Breast epithelium (tissue), 3 donors: ENCODE results near the gene SUFU.

Experiments used
- POLR2A ChIP-seq: fragments of 450-650 bp; IDR thresholded peaks from one replicate; pipeline ENCODE4 v1.6.1; 2016; ENCODE audit warnings: antibody characterized with exemption, mild to moderate bottlenecking, moderate library complexity
- POLR2AphosphoS5 ChIP-seq, 3 donors: sonication (generic); formaldehyde crosslinking; IDR thresholded peaks; one replicate each; pipeline ENCODE4 v1.6.1; 2017; ENCODE audit warnings: antibody characterized with exemption in 3 of 3
- TF ChIP-seq, protein P1 (sequence below), 3 donors: fragments of 450-650 bp; IDR thresholded peaks; one replicate each; pipeline ENCODE4 v1.5.1; 2016 to 2017; ENCODE audit warnings: antibody characterized with exemption in 3 of 3, mild to moderate bottlenecking in 3 of 3, moderate library complexity in 3 of 3

DNA sequence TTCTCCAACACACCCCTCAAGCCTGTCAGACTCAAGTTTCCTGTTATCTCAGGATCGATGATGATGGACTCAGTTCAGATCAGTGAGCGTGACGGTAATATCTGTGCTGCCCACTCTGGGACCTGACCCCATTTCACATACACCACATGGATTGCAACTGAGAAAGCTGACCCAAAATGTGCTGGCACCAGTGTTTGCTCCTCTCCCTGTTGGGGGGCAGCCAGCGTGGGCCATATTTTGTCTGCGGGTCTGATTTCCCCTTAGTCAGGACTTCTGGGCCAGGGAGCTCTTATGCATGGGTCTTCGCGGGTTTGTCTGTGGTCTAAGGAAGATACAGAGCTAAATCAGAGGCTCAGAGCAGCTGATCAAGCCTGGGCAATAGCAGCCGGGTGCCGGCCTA is 97.9 kb downstream of the SUFU start:
- TF ChIP-seq, protein P1, sequence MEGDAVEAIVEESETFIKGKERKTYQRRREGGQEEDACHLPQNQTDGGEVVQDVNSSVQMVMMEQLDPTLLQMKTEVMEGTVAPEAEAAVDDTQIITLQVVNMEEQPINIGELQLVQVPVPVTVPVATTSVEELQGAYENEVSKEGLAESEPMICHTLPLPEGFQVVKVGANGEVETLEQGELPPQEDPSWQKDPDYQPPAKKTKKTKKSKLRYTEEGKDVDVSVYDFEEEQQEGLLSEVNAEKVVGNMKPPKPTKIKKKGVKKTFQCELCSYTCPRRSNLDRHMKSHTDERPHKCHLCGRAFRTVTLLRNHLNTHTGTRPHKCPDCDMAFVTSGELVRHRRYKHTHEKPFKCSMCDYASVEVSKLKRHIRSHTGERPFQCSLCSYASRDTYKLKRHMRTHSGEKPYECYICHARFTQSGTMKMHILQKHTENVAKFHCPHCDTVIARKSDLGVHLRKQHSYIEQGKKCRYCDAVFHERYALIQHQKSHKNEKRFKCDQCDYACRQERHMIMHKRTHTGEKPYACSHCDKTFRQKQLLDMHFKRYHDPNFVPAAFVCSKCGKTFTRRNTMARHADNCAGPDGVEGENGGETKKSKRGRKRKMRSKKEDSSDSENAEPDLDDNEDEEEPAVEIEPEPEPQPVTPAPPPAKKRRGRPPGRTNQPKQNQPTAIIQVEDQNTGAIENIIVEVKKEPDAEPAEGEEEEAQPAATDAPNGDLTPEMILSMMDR (IDR thresholded peaks at IDR 0.05), result no peak
- TF ChIP-seq POLR2A, result no peak
- TF ChIP-seq POLR2AphosphoS5 (IDR thresholded peaks at IDR 0.05), result no peak
